ENCODE data around the gene MSI2.
A peak's percentile ranks its signal among the peaks of the same experiment; 100 is the strongest.

Gene MSI2

GRCh38 chr17:57603978-57604377, 347.7 kb downstream of the MSI2 start:
- no peak for TF ChIP-seq REST (IDR thresholded peaks at IDR 0.05; ENCODE audit: low read depth)
- TF ChIP-seq CEBPB (IDR thresholded peaks at IDR 0.05): no peak
- TF ChIP-seq TCF12 (IDR thresholded peaks at IDR 0.05; ENCODE audit: low read depth): no peak
- TF ChIP-seq CREB1 (IDR thresholded peaks at IDR 0.05; ENCODE audit: low read depth): no peak
- no peak for TF ChIP-seq EP300 (IDR thresholded peaks at IDR 0.05; ENCODE audit: borderline replicate concordance)
- TF ChIP-seq TEAD4 (IDR thresholded peaks at IDR 0.05): no peak
- TF ChIP-seq NFIC (IDR thresholded peaks at IDR 0.05): no peak
- no peak for TF ChIP-seq FOXM1 (IDR thresholded peaks at IDR 0.05; ENCODE audit: borderline replicate concordance, low read depth)
- TF ChIP-seq ZBTB7A (IDR thresholded peaks at IDR 0.05; ENCODE audit: low read depth): no peak
- no peak for TF ChIP-seq TAF1 (IDR thresholded peaks at IDR 0.05; ENCODE audit: low read depth)

GRCh38 chr17:57604771-57605674, 348.7 kb downstream of the MSI2 start:
- TF ChIP-seq TAF1 (IDR thresholded peaks at IDR 0.05; ENCODE audit: low read depth) (no peak), NFIC (IDR thresholded peaks at IDR 0.05) (0 out of 2 replicates have a peak, but pooled peaks have one; percentile 23), ZBTB7A (IDR thresholded peaks at IDR 0.05; ENCODE audit: low read depth) (no peak), FOXM1 (IDR thresholded peaks at IDR 0.05; ENCODE audit: borderline replicate concordance, low read depth) (no peak), USF1 (IDR thresholded peaks at IDR 0.05) (no peak), TEAD4 (IDR thresholded peaks at IDR 0.05) (no peak), CEBPB (IDR thresholded peaks at IDR 0.05) (no peak)

- TF ChIP-seq TEAD4 (IDR thresholded peaks at IDR 0.05) (no peak), FOXM1 (IDR thresholded peaks at IDR 0.05; ENCODE audit: borderline replicate concordance, low read depth) (no peak), YY1 (IDR thresholded peaks at IDR 0.05; ENCODE audit: low read depth) (no peak), CREB1 (IDR thresholded peaks at IDR 0.05; ENCODE audit: low read depth) (no peak), MAX (IDR thresholded peaks at IDR 0.05) (no peak), USF1 (IDR thresholded peaks at IDR 0.05) (no peak)
Measured at GRCh38 chr17:57605675-57606105, 349.4 kb downstream of the MSI2 start.

- TF ChIP-seq RAD21 (IDR thresholded peaks at IDR 0.05; ENCODE audit: low read depth): no peak
- TF ChIP-seq EGR1 (IDR thresholded peaks at IDR 0.05): no peak
- TF ChIP-seq USF1 (IDR thresholded peaks at IDR 0.05): no peak
- no peak for TF ChIP-seq TAF1 (IDR thresholded peaks at IDR 0.05; ENCODE audit: low read depth)
- TF ChIP-seq ZBTB7A (IDR thresholded peaks at IDR 0.05; ENCODE audit: low read depth): no peak
- no peak for TF ChIP-seq NFIC (IDR thresholded peaks at IDR 0.05)
- TF ChIP-seq MAX (IDR thresholded peaks at IDR 0.05): no peak
Measured at GRCh38 chr17:57606111-57606875, 350.0 kb downstream of the MSI2 start.

- no peak for TF ChIP-seq TAF1 (IDR thresholded peaks at IDR 0.05; ENCODE audit: low read depth)
- TF ChIP-seq REST (IDR thresholded peaks at IDR 0.05; ENCODE audit: low read depth): no peak
- TF ChIP-seq EGR1 (IDR thresholded peaks at IDR 0.05): no peak
- TF ChIP-seq NFIC (IDR thresholded peaks at IDR 0.05): peak; percentile 52; the same call in 1 of the 2 replicates
- TF ChIP-seq MAX (IDR thresholded peaks at IDR 0.05): 0 out of 2 replicates have a peak, but pooled peaks have one; percentile 21
- TF ChIP-seq USF1 (IDR thresholded peaks at IDR 0.05): no peak
- TF ChIP-seq ZBTB7A (IDR thresholded peaks at IDR 0.05; ENCODE audit: low read depth): no peak
- TF ChIP-seq YY1 (IDR thresholded peaks at IDR 0.05; ENCODE audit: low read depth): no peak
Measured at GRCh38 chr17:57607553-57608120, 351.3 kb downstream of the MSI2 start.

All from Ishikawa (cell line).